SK-N-SH (cell line): ENCODE data around the gene IGSF9B.

Experiments
- CHD2 ChIP-seq: fragments of 150-350 bp; IDR thresholded peaks from 2 replicates; pipeline ENCODE4 v1.6.1; 2018; ENCODE audit warnings: low read length; ENCODE audit not compliant: partially characterized antibody
- EP300 ChIP-seq, 2 experiments: IDR thresholded peaks; 2 replicates each; pipeline versions ENCODE4 v1.4.0 to v1.6.1; 2012; ENCODE audit warnings: borderline replicate concordance in 1 of 2, low read depth in 1 of 2, low read length in 1 of 2
- FOSL2 ChIP-seq: IDR thresholded peaks from 2 replicates; pipeline ENCODE4 v1.4.0; 2012; ENCODE audit warnings: low read depth, mild to moderate bottlenecking, moderate library complexity, borderline replicate concordance
- FOXM1 ChIP-seq: IDR thresholded peaks from 2 replicates; pipeline ENCODE4 v1.4.0; 2012; ENCODE audit warnings: low read depth, mild to moderate bottlenecking
- POLR2AphosphoS5 ChIP-seq: IDR thresholded peaks from 2 replicates; pipeline ENCODE4 v1.6.1; 2012; ENCODE audit warnings: low read depth, low read length
- TCF12 ChIP-seq: IDR thresholded peaks from 2 replicates; pipeline ENCODE4 v1.4.0; 2012
- TF ChIP-seq, protein P1 (sequence below): fragments of 200-600 bp; sonication (generic); IDR thresholded peaks from 2 replicates; pipeline ENCODE4 v1.6.1; 2017; ENCODE audit warnings: antibody characterized with exemption, mild to moderate bottlenecking, moderate library complexity
- TF ChIP-seq, protein P2 (sequence below): IDR thresholded peaks from 2 replicates; pipeline ENCODE4 v1.6.1; 2012; ENCODE audit warnings: mild to moderate bottlenecking, low read depth, low read length, moderate library complexity

DNA sequence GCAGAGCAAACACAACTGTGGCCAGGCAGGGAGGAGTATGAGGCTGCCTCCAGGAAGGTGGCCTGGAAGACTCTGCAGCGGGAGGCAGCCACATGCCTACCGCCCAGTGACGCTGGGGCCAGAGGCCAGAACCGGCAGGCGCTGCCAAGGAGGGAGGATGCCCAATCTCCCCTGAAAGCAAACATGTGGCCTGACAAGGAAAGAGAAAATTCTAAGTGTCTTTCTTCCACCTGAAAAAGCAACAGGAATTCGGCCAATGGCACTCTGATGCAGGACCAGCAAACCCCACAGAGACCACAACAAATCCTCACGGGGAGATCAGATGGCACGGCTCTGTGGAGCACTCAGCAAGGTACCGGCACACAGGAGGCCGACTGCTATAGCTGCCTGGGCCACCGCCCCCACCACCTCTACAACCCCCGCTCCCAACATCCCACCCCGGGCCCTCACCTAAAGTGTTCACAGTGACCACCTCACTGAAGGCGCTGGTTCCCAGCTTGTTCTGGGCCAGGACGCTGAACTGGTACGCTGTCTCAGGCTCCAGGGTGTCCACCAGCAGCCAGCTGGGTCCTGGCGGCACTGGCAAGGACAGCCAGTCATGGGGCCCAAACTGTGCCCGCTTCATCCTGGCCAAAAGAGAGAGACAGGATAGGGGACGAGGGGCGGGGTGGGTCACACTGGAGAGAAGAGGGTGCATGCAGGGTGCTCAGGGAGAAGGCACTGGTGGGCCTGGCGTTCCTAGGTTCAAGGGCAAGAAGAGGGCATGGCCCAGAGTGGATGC, 30.1 kb downstream of the IGSF9B start:
- TF ChIP-seq, protein P1, sequence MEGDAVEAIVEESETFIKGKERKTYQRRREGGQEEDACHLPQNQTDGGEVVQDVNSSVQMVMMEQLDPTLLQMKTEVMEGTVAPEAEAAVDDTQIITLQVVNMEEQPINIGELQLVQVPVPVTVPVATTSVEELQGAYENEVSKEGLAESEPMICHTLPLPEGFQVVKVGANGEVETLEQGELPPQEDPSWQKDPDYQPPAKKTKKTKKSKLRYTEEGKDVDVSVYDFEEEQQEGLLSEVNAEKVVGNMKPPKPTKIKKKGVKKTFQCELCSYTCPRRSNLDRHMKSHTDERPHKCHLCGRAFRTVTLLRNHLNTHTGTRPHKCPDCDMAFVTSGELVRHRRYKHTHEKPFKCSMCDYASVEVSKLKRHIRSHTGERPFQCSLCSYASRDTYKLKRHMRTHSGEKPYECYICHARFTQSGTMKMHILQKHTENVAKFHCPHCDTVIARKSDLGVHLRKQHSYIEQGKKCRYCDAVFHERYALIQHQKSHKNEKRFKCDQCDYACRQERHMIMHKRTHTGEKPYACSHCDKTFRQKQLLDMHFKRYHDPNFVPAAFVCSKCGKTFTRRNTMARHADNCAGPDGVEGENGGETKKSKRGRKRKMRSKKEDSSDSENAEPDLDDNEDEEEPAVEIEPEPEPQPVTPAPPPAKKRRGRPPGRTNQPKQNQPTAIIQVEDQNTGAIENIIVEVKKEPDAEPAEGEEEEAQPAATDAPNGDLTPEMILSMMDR = no peak
- TF ChIP-seq, protein P2, sequence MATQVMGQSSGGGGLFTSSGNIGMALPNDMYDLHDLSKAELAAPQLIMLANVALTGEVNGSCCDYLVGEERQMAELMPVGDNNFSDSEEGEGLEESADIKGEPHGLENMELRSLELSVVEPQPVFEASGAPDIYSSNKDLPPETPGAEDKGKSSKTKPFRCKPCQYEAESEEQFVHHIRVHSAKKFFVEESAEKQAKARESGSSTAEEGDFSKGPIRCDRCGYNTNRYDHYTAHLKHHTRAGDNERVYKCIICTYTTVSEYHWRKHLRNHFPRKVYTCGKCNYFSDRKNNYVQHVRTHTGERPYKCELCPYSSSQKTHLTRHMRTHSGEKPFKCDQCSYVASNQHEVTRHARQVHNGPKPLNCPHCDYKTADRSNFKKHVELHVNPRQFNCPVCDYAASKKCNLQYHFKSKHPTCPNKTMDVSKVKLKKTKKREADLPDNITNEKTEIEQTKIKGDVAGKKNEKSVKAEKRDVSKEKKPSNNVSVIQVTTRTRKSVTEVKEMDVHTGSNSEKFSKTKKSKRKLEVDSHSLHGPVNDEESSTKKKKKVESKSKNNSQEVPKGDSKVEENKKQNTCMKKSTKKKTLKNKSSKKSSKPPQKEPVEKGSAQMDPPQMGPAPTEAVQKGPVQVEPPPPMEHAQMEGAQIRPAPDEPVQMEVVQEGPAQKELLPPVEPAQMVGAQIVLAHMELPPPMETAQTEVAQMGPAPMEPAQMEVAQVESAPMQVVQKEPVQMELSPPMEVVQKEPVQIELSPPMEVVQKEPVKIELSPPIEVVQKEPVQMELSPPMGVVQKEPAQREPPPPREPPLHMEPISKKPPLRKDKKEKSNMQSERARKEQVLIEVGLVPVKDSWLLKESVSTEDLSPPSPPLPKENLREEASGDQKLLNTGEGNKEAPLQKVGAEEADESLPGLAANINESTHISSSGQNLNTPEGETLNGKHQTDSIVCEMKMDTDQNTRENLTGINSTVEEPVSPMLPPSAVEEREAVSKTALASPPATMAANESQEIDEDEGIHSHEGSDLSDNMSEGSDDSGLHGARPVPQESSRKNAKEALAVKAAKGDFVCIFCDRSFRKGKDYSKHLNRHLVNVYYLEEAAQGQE = no peak
- TF ChIP-seq FOSL2 (no peak), EP300 (IDR thresholded peaks at IDR 0.05; ENCODE audit: borderline replicate concordance in 1 of 2, low read depth in 1 of 2, low read length in 1 of 2) (no peak), CHD2 (no peak), POLR2AphosphoS5 (no peak), TCF12 (no peak), FOXM1 (no peak)
